ENCODE results near the gene HNRNPA1. TPM values are rescaled to one million over a fixed set of nuclear protein-coding genes. Genes with fewer than 3 reads are reported as not detected.
"Not testable (repeated sequence)": the region's sequence is repeated elsewhere in the genome, so short reads cannot be mapped to it uniquely, and the experiment has no call there.

HNRNPA1 gene
- total RNA-seq, 1 experiment from 2014 or later, result 112 TPM

DNA sequence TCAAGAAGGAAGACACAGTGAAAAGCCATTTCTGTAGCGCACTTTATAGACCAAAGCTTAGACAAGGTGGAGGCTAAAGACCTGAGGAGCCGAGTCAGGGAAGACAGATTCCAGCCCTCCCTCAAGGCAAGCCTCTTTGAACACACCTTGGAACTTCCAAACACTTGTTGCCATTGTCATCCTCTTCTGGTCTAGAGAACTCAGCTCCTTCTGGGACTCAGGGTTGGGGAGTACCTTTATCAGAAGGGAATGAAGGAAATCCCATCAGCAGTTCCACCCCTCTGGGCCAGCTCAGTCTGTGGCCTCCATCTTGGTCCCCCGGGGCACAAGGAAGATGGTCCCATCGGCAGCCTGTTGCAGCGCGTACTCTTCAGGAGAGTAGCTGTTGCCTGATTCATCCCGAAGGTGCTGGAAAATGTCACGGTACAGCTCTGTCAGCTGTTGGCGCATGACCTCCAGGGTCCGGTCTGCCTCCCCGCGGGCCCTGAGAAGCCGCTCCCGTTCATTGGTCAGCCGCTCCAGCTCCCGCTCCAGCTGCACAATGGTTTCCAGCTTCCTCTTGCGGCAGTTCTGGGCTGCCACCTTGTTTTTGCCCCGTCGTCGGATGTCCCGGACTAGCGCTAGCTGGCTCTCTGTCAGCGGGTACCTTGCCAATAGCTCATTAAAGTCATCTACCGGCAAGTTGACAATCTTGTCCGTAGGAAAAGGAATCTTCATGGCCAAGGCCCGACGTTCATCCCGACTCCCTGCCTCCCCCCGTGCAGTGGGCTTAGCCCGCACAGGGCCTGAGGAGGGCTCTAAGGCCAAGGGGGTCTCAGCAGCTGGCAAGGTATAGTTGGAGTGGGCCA is 11.8 kb downstream of the HNRNPA1 start:
- DNase-seq (ENCODE audit: low read depth), result no peak
- in situ Hi-C loops (cut with HindIII; ENCODE audit: low pct_unique_long_range_greater_than_20kb, low sequenced_read_pairs), result loop anchor here (5.0 kb wide), 1 partner anchor 70 kb away; the partner anchor contains the start of gene GPR84

GRCh38 chr12:54292931-54293241 is 12.4 kb downstream of the HNRNPA1 start:
- in situ Hi-C loops (cut with HindIII; ENCODE audit: low pct_unique_long_range_greater_than_20kb, low sequenced_read_pairs), result loop anchor here (5.0 kb wide), 1 partner anchor 69 kb away; the partner anchor contains the start of gene GPR84
- no peak for DNase-seq (ENCODE audit: low read depth)

DNA sequence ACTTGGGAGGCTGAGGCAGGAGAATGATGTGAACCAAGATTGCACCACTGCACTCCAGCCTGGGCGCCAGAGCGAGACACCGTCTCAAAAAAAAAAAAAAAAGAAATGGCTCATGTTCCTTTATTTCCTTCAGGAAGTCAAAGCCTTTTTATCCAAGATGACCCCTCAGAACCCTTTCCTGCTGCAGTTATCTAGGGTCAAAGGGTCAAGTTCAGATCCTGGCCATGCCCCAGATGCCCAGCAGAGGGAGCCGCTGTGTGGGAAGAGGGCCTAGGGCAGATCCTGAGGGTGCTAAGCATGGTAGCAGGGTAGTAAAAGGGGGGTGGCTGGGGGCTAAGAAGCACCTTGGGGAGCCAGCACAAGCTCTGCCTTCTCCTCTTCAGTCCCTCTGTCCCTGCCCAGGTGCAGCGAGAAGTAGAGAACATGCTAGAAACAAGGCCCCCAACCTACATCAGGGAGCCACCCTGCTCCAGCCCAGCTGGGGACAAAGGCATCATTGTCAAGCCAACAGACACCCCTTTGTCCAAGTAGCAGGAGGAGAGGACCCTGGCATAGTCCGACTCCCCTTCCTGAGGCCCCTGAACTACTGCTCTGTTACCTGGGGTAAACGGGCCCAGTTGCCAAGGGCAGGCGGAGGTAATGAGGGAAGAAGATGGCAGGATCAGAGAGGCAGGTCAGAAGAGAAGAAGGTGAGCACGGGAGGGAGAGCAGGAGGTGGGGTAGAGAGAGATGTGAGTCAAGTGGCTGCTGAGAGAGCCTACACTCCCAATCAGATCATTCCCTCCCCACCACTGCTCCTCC is 13.8 kb downstream of the HNRNPA1 start:
- DNase-seq (ENCODE audit: low read depth), result no peak
- in situ Hi-C loops (cut with HindIII; ENCODE audit: low pct_unique_long_range_greater_than_20kb, low sequenced_read_pairs), result loop anchor here (5.0 kb wide), 1 partner anchor 68 kb away; the partner anchor contains the start of gene GPR84

GRCh38 chr12:54294953-54295566 is 14.5 kb downstream of the HNRNPA1 start:
- no peak for DNase-seq (ENCODE audit: low read depth)
- in situ Hi-C loops (cut with HindIII; ENCODE audit: low pct_unique_long_range_greater_than_20kb, low sequenced_read_pairs), result loop anchor here (5.0 kb wide), 1 partner anchor 67 kb away; the partner anchor contains the start of gene GPR84

- DNase-seq (ENCODE audit: low read depth), result no peak
- in situ Hi-C loops (cut with HindIII; ENCODE audit: low pct_unique_long_range_greater_than_20kb, low sequenced_read_pairs), result no loop called here
These were observed 16.0 kb downstream of the HNRNPA1 start for GRCh38 chr12:54296393-54297099.

DNA sequence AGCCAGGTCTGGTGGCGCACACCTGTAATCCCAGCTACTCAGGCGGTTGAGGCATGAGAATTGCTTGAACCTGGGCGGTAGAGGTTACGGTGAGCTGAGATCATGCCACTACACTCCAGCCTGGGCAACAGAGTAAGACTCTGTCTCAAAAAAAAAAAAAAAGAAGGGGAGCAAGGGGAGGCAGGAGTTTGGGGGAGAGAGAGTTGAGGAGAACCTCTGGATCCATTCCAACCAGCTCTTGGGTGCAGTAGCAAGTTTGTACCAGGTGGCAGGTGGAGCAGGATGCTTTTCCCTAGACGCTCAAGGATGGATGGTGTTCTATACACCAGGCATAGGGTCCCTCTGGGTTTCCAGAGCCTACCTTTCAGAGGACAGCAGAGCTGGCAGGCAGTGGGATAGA is 18.4 kb downstream of the HNRNPA1 start:
- no peak for DNase-seq (ENCODE audit: low read depth)
- in situ Hi-C loops (cut with HindIII; ENCODE audit: low pct_unique_long_range_greater_than_20kb, low sequenced_read_pairs), result no loop called here

GRCh38 chr12:54299515-54300224 is 19.1 kb downstream of the HNRNPA1 start:
- in situ Hi-C loops (cut with HindIII; ENCODE audit: low pct_unique_long_range_greater_than_20kb, low sequenced_read_pairs), result no loop called here
- DNase-seq (ENCODE audit: low read depth), result no peak

- no peak for DNase-seq (ENCODE audit: low read depth)
- in situ Hi-C loops (cut with HindIII; ENCODE audit: low pct_unique_long_range_greater_than_20kb, low sequenced_read_pairs), result no loop called here
These were observed 19.8 kb downstream of the HNRNPA1 start for GRCh38 chr12:54300225-54300731.

DNA sequence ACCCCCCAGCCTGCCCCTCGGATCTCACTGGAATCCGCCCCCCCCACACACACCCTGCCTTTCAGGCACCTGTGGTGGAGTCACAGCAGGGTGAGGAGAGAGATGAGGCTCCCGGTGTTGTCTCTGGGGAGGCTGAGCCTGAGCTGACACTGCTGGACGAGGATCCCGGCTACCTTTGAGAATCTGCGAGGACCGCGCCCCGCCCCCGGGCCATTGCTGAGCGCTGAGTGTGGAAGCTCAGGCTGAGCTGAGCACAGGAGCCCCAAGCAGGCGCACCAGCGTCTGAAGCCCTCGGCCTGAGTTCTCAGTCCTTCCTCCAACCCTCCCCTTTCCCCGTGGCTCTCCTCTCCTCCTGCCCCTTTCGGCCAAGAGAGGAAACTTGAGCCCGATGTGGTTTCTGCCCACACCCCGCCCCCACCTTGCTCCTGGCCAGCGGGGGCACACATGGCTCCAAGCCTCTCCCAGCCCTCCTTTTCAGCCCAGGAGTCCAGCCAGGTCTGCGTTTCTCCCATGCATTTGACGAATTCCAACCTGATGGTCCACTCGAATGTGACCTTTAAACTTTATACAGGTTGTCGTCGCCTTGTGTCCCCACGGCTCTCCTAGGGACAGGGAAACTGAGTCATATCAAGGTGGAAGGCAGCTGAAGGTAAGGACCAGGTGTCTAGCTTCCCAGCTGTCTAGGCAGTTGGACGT is 20.4 kb downstream of the HNRNPA1 start, which contains the start of gene NFE2:
TSS of gene NFE2 (minus strand) at position 284 of the 696 bp plus-strand sequence. CDS start 5,767 bp downstream, outside the sequence.
- in situ Hi-C loops (cut with HindIII; ENCODE audit: low pct_unique_long_range_greater_than_20kb, low sequenced_read_pairs), result no loop called here

GRCh38 chr12:54301428-54302048 is 21.0 kb downstream of the HNRNPA1 start:
- no peak for DNase-seq (ENCODE audit: low read depth)
- in situ Hi-C loops (cut with HindIII; ENCODE audit: low pct_unique_long_range_greater_than_20kb, low sequenced_read_pairs), result no loop called here

More for the DNA sequence above, 20.4 kb downstream of the HNRNPA1 start, which contains the start of gene NFE2:
- no peak for DNase-seq (ENCODE audit: low read depth)

GRCh38 chr12:54303640-54304039 is 23.1 kb downstream of the HNRNPA1 start:
- in situ Hi-C loops (cut with HindIII; ENCODE audit: low pct_unique_long_range_greater_than_20kb, low sequenced_read_pairs), result no loop called here
- no peak for DNase-seq (ENCODE audit: low read depth)

DNA sequence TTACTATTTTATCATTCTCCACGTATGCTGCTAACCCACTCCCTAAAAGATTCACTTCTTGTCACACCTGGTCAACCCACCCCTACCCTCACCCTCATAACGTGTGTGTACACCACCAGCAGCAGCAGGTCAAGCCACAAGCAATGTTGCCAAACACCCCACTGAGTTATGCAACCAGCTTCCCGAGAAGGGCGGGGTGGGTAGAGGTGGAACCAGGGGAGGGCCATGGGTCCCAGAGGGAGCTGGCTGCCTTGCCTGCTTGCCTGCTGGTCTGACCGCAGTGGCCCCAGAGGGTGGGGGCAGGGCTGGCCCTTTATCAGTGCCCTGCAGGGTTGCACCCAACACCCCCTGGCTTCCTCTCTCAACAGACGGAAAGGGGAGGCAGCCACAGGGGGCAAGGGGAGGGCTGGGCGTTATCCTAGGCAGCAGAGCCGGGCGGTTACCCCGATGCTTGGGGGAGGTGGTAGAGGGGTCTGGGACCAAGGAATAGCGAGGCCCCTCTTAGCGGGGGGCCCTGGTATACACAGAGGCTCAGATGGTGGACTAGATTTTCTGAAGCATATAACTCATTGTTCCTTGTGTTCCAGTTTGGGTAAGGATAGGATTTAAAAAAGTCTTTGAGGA is 23.8 kb downstream of the HNRNPA1 start:
- in situ Hi-C loops (cut with HindIII; ENCODE audit: low pct_unique_long_range_greater_than_20kb, low sequenced_read_pairs), result no loop called here
- no peak for DNase-seq (ENCODE audit: low read depth)

DNA sequence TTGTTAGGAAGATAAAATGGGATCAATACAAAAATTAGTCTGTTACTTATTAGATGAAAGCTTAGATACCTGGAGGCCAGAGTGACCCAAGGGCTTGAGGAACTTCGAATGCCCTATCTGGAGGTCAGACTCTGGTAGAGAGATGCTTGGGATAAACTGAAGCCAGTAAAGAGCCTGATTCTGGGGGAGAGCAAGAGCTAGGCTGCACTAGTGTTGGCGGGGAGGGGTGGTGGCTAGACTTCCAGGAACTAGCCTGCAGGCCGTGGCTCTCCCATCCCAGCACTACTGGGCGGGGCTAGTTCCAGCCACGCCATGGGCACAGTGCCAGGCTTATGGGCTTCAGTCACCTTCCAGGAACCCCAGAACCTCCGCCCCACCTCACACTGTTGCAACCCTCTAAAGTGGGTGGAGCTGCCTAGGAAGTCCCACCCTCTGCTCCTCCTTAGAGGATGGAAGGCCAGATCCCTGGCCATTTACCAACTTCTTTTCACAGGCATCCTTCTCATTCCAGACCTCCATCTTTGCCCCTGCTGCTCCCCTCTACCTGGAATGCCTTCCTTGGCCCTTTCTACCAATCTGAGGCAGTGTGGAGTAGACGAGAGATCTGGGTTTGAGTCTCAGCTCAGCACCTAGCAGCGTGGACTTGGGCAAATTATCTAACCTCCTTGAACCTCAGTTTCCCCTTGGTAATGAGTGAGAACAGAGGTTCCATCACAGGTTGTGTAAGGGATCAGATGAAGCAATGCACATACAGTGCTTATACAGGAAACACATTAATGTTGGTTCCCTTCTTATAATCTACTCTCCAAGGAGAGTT is 26.6 kb downstream of the HNRNPA1 start:
- in situ Hi-C loops (cut with HindIII; ENCODE audit: low pct_unique_long_range_greater_than_20kb, low sequenced_read_pairs), result no loop called here
- DNase-seq (ENCODE audit: low read depth), result peak; percentile 87

GRCh38 chr12:54311051-54311450 is 30.5 kb downstream of the HNRNPA1 start:
- in situ Hi-C loops (cut with HindIII; ENCODE audit: low pct_unique_long_range_greater_than_20kb, low sequenced_read_pairs), result no loop called here
- DNase-seq (ENCODE audit: low read depth), result no peak

DNA sequence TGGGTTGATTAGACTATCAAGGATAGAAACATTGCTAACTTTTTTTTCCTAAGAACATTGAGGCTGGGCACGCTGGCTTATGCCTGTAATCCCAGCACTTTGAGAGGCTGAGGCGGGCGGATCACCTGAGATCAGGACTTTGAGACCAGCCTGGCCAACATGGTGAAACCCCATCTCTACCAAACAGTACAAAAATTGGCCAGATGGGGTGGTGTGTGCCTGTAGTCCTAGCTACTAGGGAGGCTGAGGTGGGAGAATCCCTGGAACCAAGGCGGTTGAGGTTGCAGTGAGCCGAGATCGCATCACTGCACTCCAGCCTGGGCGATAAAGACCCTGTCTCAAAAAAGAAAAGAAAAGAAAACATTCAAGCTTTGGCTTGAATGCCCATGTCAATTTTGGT is 31.8 kb downstream of the HNRNPA1 start:
- in situ Hi-C loops (cut with HindIII; ENCODE audit: low pct_unique_long_range_greater_than_20kb, low sequenced_read_pairs); DNase-seq (ENCODE audit: low read depth): not testable (repeated sequence)

Measured in Caki2 (cell line).